GM15510 (cell line): ENCODE results near the gene FNDC11.

Experiments used
- POLR2A ChIP-seq: IDR thresholded peaks from 3 replicates; pipeline ENCODE4 v1.6.1; 2011; ENCODE audit warnings: borderline replicate concordance; ENCODE audit not compliant: insufficient read length; ENCODE audit errors: extremely low read depth

FNDC11 gene

DNA sequence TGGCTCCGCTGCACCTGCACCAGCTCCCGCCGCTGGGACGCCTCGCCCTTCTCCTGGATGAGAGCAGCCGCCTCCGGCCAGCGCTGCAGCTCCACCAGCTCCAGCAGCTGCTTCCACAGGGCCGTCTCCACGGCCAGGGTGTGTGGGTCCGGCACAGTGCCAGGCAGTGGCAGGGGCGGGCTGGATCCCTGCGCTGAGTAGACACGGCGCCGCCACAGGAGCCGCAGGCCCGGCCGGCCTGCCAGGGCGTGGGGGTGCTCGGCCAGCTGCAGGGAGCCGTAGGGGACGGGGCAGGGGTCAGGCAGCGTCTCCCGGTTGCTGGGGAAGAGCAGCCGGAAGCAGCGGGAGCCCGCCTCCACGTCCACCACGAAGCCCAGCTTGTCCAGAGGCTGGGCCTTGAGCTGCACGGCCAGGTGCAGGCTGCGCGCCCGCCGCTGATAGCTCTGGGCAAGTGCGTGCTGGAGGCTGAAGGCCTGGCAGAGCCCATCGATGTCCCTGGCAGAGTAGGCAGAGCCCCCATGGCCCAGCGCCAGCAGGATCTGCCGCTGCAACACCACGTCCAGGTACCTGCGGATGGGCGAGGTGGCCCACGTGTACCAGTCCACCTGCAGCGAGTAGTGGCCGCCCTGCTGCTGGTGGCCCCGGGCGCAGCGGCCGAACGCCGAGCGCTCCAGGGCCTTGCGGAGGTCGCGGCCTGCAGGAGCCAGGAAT, 9.4 kb downstream of the FNDC11 start:
- no peak for TF ChIP-seq POLR2A

DNA sequence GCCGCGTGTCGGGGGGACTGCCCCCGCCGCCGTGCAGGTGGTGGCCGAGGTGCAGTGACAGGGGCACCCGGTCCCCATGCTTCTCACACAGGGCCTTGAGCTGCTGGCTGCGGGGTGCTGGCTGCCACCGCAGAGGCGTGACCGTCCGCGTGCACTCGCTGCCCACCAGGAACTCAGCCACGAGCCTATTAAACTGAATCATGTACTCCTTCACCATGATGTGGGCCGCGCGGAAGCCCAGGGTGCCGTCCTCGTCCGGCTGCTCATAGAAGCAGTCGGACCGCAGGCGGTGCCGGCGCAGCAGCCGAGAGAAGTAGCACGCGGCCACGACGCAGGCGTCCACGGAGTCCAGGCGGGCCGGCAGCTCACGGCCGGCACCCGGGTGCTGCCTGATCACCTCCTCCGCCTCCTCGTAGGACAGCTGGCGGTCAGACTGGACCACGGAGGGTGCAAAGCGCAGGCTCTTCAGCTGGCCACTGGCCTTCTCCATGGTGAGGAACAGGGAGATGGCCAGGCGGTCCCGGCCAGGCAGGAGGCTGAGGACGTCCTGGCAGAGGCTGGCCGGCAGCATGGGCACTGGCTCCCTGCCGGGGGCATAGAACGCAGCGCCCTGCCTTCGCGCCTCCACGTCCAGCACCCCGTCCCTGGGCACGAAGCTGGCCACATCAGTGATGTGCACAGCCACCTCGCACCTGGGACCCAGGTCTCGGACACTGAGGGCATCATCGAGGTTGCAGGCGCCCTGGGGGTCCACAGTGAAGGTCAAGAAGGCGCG, 10.3 kb downstream of the FNDC11 start:
- no peak for TF ChIP-seq POLR2A

DNA sequence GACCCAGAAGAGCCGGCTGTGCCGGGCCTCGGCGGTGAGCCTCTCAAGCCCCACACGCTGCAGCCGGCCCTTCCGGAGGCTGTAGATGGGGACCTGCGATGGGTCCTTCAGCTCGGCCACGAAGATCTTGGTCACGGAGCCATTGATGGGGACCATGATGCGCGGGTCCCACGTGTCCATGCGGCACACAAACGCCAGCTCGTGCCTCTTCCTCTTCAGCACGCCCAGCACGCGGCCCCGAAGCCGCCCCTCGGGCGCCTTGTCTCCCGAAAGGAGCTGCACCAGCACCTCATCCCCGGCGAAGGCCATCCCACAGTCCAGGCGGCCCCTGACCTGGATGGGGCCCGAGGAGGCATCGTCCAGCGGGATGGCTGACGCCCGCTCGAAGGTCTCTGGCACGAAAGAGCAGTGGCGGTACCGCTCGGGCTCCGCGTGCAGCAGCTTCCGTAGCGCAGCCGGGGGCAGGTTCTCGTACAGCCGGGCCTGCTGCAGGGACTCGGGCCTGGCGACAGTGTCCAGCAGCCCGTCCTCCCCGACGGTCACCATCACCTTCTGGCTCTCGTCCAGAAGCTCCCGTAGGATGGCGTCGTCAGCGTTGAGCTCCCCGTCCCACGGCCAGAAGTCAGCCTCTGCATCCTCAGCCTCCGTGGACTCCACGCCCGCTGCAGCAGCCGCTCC, 11.2 kb downstream of the FNDC11 start:
- no peak for TF ChIP-seq POLR2A

DNA sequence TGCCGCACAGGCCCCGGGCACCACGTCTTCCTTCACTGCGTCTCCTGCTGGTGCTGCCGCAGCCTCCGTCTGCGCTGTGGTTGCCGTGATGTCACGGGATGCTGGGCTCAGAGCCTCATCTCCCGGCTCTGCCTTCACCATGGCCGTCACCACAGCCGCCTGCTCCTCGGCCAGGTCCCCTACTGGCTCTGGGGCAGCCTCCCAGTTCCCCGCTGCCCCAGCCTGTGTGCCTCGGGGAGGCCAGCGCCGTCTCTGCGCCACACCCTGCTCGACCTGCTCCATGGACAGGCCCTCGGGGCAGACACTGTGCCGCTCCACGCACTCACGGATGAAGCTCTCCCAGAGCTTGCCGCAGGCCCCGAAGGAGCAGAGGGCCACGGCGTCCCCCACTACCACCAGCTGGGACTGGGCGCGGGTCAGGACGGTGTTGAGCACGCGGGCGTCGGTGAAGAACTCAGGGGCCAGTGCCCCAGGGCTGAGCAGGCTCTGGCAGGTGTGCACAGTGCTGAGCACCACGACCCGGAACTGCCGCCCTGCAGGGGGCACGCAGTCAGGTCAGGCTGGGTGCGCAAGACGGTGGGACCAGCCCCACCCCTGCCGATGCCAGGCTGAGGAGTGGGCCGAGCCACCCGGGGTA, 11.9 kb downstream of the FNDC11 start:
- TF ChIP-seq POLR2A = no peak

DNA sequence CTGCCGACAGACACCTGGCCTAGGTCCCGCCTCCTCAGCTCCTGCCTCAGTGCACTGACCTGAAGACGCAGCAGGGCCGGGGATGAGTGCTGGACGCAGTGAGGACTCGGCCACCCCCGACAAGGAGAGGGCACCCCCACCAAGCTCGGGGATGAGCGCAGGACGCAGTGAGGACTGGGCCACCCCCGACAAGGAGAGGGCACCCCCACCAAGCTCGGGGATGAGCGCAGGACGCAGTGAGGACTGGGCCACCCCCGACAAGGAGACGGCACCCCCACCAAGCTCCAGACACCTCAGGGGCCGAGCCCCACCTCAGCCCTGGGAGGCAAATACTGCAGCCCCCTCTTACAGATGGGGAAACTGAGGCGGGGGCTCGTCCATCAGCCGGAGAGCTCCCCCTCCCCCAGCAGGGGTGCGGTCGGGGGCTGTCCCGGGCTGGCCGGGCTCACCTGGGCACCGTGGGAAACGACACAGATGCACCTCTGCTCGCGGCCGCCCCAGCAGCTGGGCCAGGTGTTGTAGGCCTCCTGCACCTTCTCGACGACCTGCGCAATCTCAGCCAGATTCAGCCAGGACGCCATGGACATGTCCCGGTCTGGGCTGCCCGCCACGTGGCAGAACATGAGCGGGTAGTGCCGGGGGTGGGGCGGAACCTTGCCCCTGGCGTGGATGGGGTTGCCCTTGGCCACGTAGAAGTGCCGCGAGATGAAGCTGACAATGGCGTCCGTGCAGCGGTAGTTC, 12.6 kb downstream of the FNDC11 start:
- no peak for TF ChIP-seq POLR2A

DNA sequence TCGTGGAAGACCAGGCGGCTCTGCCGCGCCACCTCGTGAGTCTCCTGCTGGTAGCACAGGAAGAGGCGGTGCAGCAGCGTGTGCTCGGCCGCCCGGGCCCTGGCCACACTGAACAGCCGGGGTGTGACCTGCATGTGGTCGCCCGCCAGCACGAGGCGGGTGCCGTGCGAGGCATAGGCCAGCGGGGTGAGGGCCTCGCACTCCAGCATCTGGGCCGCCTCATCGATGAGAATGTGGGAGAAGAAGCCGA, 13.1 kb downstream of the FNDC11 start:
- no peak for TF ChIP-seq POLR2A

DNA sequence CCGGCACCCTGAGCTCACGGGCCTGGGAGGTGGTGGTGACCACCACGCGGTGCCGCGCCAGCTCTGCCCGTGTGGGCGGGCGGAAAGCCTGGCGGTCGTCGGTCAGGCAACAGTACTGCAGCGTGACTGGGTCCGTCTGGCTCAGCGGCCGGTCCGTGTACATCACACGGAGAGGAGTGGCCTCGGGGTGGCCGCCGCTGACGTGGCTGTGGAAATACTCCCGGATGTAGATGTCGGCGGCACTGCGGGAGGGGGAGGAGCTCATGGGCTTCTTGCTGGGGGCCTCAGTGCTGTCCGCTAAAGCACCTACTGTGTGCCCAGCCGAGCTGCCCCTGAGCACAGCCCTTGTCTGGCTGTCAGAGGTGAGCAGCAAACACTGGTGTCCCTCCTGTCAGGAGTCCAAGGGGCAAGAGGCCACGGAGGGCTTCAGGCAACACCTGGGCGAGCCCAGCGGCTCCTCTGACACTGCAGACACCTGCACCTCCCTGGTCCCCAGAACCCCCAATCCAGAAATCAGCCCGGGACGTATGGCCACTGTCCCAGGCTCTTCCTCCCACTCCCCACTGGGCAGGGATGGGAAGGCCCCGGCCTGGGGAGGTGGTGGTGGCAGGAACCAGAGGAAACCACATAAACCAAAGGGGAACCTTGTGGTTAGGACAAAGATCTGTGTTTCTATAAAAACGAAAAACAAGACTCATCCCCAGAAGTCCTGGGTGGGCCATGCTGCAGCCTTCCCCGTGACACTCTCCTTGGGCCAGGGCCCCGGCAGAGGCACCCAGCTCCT, 13.6 kb downstream of the FNDC11 start:
- no peak for TF ChIP-seq POLR2A

DNA sequence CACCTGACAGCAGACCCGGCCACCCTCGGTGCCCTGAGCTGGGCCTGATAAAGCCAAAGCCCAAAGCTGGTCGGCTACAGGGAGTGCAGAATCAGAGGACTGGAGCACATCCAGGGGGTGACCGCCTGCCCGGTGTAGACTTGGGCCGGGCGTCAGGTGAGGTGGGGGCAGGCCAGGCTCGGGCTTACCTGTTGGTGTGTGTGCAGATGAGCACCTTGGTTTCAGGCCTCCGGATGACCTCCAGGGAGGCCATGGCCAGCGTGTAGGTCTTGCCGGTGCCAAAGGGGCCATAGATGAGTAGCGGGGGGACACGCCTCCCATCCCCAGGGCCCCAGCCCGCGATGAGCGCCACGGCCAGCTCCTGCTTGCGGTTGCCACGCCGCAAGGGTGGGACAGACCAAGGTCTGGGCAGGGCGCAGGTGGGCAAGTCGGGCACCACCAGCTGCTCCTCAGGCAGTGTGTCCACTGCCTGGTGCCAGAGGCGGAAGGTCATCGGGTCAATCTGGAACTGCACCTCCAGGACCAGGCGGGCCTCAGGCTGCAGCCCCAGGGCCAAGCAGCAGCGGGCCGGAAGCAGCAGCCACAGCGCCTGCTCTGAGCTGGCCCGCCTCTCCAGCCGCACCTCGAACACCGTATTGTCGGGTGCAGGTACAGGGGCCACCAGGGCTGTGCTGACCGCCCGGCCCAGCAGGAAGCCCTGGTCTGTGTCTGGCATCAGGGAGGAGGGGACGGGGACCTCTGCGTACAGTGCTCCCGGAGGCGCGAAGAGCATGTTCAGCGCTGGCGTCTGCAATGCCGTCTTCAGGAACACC, 14.4 kb downstream of the FNDC11 start:
- no peak for TF ChIP-seq POLR2A

DNA sequence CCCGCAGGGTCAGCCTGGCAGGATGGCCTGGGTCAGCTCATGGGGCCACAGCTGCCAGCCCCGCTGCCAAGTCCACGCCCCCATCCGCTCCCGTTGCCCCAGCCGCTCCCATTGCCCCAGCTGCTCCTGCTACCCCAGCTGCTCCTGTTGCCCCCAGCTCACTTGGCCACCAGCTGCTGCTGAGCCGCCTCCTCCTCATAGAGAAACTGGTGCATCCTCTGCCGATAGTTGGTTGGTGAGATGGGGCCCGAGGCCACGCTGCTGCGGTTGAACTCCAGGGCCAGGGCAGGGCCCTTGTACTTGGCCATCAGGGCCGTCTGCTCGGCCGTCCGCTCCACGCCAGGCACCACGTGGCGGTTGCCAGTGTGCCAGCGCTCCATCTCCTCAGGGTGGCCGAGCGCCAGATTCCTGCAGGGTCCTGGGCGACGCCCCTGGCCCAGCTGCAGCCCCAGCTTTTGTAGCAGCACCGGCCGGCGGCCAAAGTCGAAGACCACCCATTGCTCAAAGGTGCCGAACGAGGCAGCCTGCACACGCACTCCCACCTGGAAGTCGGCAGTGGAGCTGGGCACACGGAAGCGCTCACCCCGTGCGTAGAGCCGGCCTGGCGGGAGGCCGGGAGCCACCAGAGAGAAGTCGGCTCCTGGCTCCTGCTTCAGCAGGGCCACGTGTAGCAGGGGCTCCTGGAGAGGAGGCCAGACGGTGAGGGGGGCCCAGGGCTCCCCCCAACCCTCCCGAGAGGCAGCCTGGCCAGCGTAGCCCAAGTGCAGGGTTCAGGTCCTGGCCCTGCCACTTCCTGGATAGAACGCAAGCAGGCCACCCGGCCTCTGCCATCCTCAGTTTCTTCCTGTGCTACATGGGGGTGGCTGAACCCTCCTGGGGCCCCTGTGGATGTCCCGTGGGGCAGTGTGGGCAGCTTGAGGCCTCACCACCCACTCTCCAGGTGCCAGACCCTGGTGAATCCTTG, 15.3 kb downstream of the FNDC11 start:
- TF ChIP-seq POLR2A = no peak

DNA sequence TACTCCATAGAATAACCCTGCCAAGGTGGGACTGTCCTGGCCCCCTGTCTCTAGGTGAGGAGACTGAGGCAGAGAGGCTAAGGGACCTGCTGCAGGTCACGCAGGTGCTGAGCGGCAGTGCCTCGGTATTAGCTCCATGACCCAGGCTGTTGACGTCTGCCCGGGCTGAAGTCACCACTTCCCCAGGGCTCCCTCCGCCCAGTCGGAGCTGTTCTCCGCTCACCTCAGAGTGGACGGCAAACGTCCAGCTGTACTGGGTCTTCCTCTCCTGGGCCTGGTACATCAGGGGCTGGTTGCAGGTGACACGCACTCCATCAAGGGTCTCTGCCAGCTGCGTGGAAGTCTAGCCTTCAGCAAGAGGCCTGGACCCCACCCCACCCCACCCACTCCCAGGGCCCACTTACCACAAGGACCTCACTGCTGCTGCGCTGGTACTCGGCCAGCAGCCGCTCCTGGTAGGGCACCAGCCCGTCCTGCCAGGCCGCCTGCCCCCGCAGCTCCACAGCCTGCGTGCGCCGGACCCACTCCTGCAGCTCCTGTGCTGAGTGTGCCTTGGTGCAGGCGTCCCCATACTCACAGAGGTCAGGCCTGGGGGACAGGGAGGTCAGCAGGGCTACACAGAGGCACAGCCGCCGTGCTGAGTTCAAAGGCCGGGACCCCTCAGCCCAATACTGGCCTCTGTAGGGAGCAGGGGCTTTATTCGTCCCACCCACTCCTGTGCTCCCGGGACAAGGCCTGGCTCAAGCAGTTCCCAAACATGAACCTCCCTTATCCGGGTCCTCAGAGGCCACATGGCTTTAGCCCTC, 16.5 kb downstream of the FNDC11 start:
- TF ChIP-seq POLR2A = no peak

DNA sequence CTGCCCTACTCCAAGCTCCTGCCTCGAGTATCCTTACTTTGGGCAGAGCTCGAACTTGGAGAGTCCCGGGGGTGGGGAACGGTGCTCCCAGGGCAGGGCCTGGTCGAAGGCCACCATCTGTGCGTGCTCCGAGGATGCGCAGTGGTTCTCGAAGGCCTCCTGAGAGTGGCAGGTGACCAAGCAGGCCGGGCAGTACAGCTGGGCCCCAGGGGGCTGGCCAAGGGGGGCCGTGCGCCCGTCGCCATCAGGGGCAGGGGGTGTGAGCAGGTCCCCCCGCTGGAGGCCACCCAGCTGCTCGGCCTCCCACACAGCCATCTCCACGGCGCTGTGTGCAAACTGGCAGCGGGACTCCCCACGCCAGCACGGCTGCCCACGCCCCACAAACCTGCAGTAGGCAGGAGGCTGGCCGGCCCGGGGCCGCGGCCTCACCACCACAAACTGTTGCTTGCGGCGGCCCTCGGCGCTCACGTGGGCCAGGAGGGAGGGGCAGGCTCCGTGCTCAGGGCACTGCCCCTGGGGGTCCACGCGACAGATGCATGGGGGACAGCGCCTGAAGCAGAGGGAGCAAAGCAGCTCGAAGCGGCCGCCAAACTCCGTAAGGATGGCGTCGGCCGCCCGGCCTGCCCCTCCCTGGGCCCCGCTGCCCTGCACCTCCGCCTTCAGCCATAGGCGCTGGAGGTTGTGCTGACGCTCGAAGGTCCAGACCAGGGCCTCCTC, 18.3 kb downstream of the FNDC11 start:
- no peak for TF ChIP-seq POLR2A
